Measurements from ENCODE around the gene ZDHHC3. TPM values are rescaled to one million over a fixed set of nuclear protein-coding genes. Genes with fewer than 3 reads are reported as not detected.
"Not testable (repeated sequence)": the region's sequence is repeated elsewhere in the genome, so short reads cannot be mapped to it uniquely, and the experiment has no call there.

The ZDHHC3 gene
- total RNA-seq, 2 donors from 2014 or later = 43.5 to 51.4 TPM

GRCh38 chr3:44989636-44990373 lies 13.8 kb upstream of the ZDHHC3 start:
- Mint-ChIP-seq H3K36me3 (ENCODE audit: low read depth) (peaks cover 2% of the 10 kb centered on the region), H3K27me3 (no peaks in the 10 kb centered on the region), H3K4me1 (peaks cover 46% of the 10 kb centered on the region), H3K4me3 (no peak overlapping the region), H3K27ac (peak overlapping the region; percentile 43)
- no peak for ATAC-seq
- no peaks in the 10 kb centered on the region for H3K9me3 ChIP-seq (ENCODE audit: control insufficient read depth, low read length, poor library complexity, severe bottlenecking)
- DNase-seq = no peak

GRCh38 chr3:44989141-44989540 lies 13.2 kb upstream of the ZDHHC3 start:
- H3K4me1 Mint-ChIP-seq = peaks cover 46% of the 10 kb centered on the region
- DNase-seq (no peak), ATAC-seq (no peak)
- no peak overlapping the region for H3K4me3 Mint-ChIP-seq
- H3K27ac Mint-ChIP-seq = peak overlapping the region; percentile 43
- H3K36me3 Mint-ChIP-seq (ENCODE audit: low read depth) = peaks cover 2% of the 10 kb centered on the region
- no peaks in the 10 kb centered on the region for H3K9me3 ChIP-seq (ENCODE audit: control insufficient read depth, low read length, poor library complexity, severe bottlenecking)
- no peaks in the 10 kb centered on the region for H3K27me3 Mint-ChIP-seq

- H3K4me3 Mint-ChIP-seq = no peak overlapping the region
- H3K27me3 Mint-ChIP-seq = no peaks in the 10 kb centered on the region
- no peaks in the 10 kb centered on the region for H3K9me3 ChIP-seq (ENCODE audit: control insufficient read depth, low read length, poor library complexity, severe bottlenecking)
- DNase-seq (no peak), ATAC-seq (no peak)
- peaks cover 2% of the 10 kb centered on the region for H3K36me3 Mint-ChIP-seq (ENCODE audit: low read depth)
- H3K4me1 Mint-ChIP-seq = peaks cover 53% of the 10 kb centered on the region
- no peak overlapping the region for H3K27ac Mint-ChIP-seq
Observed at GRCh38 chr3:44988073-44988472, 12.1 kb upstream of the ZDHHC3 start.

GRCh38 chr3:44987332-44987731 lies 11.4 kb upstream of the ZDHHC3 start:
- Mint-ChIP-seq H3K36me3 (ENCODE audit: low read depth) (peaks cover 2% of the 10 kb centered on the region), H3K27me3 (no peaks in the 10 kb centered on the region), H3K4me3 (no peak overlapping the region), H3K4me1 (peaks cover 52% of the 10 kb centered on the region), H3K27ac (no peak overlapping the region)
- ATAC-seq = no peak
- H3K9me3 ChIP-seq (ENCODE audit: control insufficient read depth, low read length, poor library complexity, severe bottlenecking) = no peaks in the 10 kb centered on the region
- no peak for DNase-seq

GRCh38 chr3:44986330-44986729 lies 10.4 kb upstream of the ZDHHC3 start:
- H3K4me1 Mint-ChIP-seq = peaks cover 51% of the 10 kb centered on the region
- not testable (repeated sequence) for H3K27ac Mint-ChIP-seq; DNase-seq; H3K9me3 ChIP-seq (ENCODE audit: control insufficient read depth, low read length, poor library complexity, severe bottlenecking); ATAC-seq; H3K4me3 Mint-ChIP-seq; H3K27me3 Mint-ChIP-seq; H3K36me3 Mint-ChIP-seq (ENCODE audit: low read depth)

- Mint-ChIP-seq H3K4me1 (peaks cover 58% of the 10 kb centered on the region), H3K4me3 (no peak overlapping the region), H3K36me3 (ENCODE audit: low read depth) (no peaks in the 10 kb centered on the region), H3K27ac (no peak overlapping the region), H3K27me3 (no peaks in the 10 kb centered on the region)
- DNase-seq = no peak
- no peak for ATAC-seq
- no peaks in the 10 kb centered on the region for H3K9me3 ChIP-seq (ENCODE audit: control insufficient read depth, low read length, poor library complexity, severe bottlenecking)
Observed at GRCh38 chr3:44984335-44984734, 8.4 kb upstream of the ZDHHC3 start.

GRCh38 chr3:44983484-44983941 lies 7.5 kb upstream of the ZDHHC3 start:
- Mint-ChIP-seq H3K27me3 (no peaks in the 10 kb centered on the region), H3K4me1 (peaks cover 59% of the 10 kb centered on the region), H3K4me3 (no peak overlapping the region), H3K27ac (peak overlapping the region; percentile 83), H3K36me3 (ENCODE audit: low read depth) (no peaks in the 10 kb centered on the region)
- DNase-seq = no peak
- no peaks in the 10 kb centered on the region for H3K9me3 ChIP-seq (ENCODE audit: control insufficient read depth, low read length, poor library complexity, severe bottlenecking)
- peak; percentile 22 for ATAC-seq

GRCh38 chr3:44982817-44983216 lies 6.8 kb upstream of the ZDHHC3 start:
- Mint-ChIP-seq H3K4me1 (peaks cover 58% of the 10 kb centered on the region), H3K4me3 (no peak overlapping the region), H3K27me3 (no peaks in the 10 kb centered on the region), H3K36me3 (ENCODE audit: low read depth) (no peaks in the 10 kb centered on the region), H3K27ac (peak overlapping the region; percentile 83)
- ATAC-seq = no peak
- no peak for DNase-seq
- H3K9me3 ChIP-seq (ENCODE audit: control insufficient read depth, low read length, poor library complexity, severe bottlenecking) = no peaks in the 10 kb centered on the region

GRCh38 chr3:44981751-44982150 lies 5.8 kb upstream of the ZDHHC3 start:
- peak; percentile 91 for ATAC-seq
- no peaks in the 10 kb centered on the region for H3K9me3 ChIP-seq (ENCODE audit: control insufficient read depth, low read length, poor library complexity, severe bottlenecking)
- Mint-ChIP-seq H3K4me3 (peak overlapping the region; percentile 49), H3K27me3 (no peaks in the 10 kb centered on the region), H3K4me1 (peaks cover 57% of the 10 kb centered on the region), H3K27ac (peak overlapping the region; percentile 83), H3K36me3 (ENCODE audit: low read depth) (no peaks in the 10 kb centered on the region)
- peak in 1 of 3 donors; percentile 18 for DNase-seq

- DNase-seq (no peak), ATAC-seq (peak; percentile 37)
- Mint-ChIP-seq H3K27me3 (no peaks in the 10 kb centered on the region), H3K36me3 (ENCODE audit: low read depth) (no peaks in the 10 kb centered on the region), H3K27ac (peak overlapping the region; percentile 83), H3K4me1 (peaks cover 56% of the 10 kb centered on the region), H3K4me3 (no peak overlapping the region)
- H3K9me3 ChIP-seq (ENCODE audit: control insufficient read depth, low read length, poor library complexity, severe bottlenecking) = no peaks in the 10 kb centered on the region
Observed at GRCh38 chr3:44981220-44981619, 5.2 kb upstream of the ZDHHC3 start.

GRCh38 chr3:44974416-44974815 lies 1.6 kb downstream of the ZDHHC3 start:
- H3K4me3 Mint-ChIP-seq = peak overlapping the region; percentile 94
- peaks cover 2% of the 10 kb centered on the region for H3K36me3 Mint-ChIP-seq (ENCODE audit: low read depth)
- peak overlapping the region; percentile 97 for H3K27ac Mint-ChIP-seq
- peaks cover 46% of the 10 kb centered on the region for H3K4me1 Mint-ChIP-seq
- no peaks in the 10 kb centered on the region for H3K27me3 Mint-ChIP-seq
- no peak for DNase-seq
- H3K9me3 ChIP-seq (ENCODE audit: control insufficient read depth, low read length, poor library complexity, severe bottlenecking) = no peaks in the 10 kb centered on the region
- no peak for ATAC-seq

- no peak overlapping the region for H3K27ac Mint-ChIP-seq
- no peaks in the 10 kb centered on the region for H3K27me3 Mint-ChIP-seq
- peaks cover under 1% of the 10 kb centered on the region for H3K36me3 Mint-ChIP-seq (ENCODE audit: low read depth)
- no peak for ATAC-seq
- H3K4me3 Mint-ChIP-seq = no peak overlapping the region
- peaks cover 52% of the 10 kb centered on the region for H3K4me1 Mint-ChIP-seq
- no peak for DNase-seq
- no peaks in the 10 kb centered on the region for H3K9me3 ChIP-seq (ENCODE audit: control insufficient read depth, low read length, poor library complexity, severe bottlenecking)
Observed at GRCh38 chr3:44970926-44971490, 5.0 kb downstream of the ZDHHC3 start.

- H3K27ac Mint-ChIP-seq = peak overlapping the region; percentile 16
- DNase-seq (no peak), ATAC-seq (no peak)
- no peaks in the 10 kb centered on the region for H3K9me3 ChIP-seq (ENCODE audit: control insufficient read depth, low read length, poor library complexity, severe bottlenecking)
- no peaks in the 10 kb centered on the region for H3K36me3 Mint-ChIP-seq (ENCODE audit: low read depth)
- H3K4me3 Mint-ChIP-seq = no peak overlapping the region
- H3K27me3 Mint-ChIP-seq = no peaks in the 10 kb centered on the region
- peaks cover 51% of the 10 kb centered on the region for H3K4me1 Mint-ChIP-seq
Observed at GRCh38 chr3:44969828-44970179, 6.2 kb downstream of the ZDHHC3 start.
